Colonic mucosa (tissue), 4 donors: ENCODE measurements around the gene DOK5. TPM values are rescaled to one million over a fixed set of nuclear protein-coding genes. Genes with fewer than 3 reads are reported as not detected.

Source experiments
- DNase-seq: peaks from one replicate; pipeline ENCODE4 v3.0.0-alpha.2; 2020
- H3K27ac ChIP-seq: fragments of 200-600 bp; one replicate; pipeline ENCODE4 v1.8.0; 2021
- H3K27me3 ChIP-seq: fragments of 200-600 bp; one replicate; pipeline ENCODE4 v1.8.0; 2021
- H3K36me3 ChIP-seq: fragments of 200-600 bp; one replicate; pipeline ENCODE4 v1.8.0; 2021
- H3K4me1 ChIP-seq: fragments of 200-600 bp; one replicate; pipeline ENCODE4 v1.8.0; 2021; ENCODE audit warnings: mild to moderate bottlenecking
- H3K4me3 ChIP-seq: fragments of 200-600 bp; one replicate; pipeline ENCODE4 v1.8.0; 2021
- H3K9ac ChIP-seq, 2 donors: one replicate each; pipeline ENCODE4 v1.7.0; 2013; ENCODE audit warnings: control low read depth in 2 of 2, low read depth in 2 of 2, low read length in 2 of 2
- H3K9me3 ChIP-seq: fragments of 200-600 bp; one replicate; pipeline ENCODE4 v1.8.0; 2021
- intact Hi-C: fragments of 100-400 bp; cut with DNase I; formaldehyde crosslinking; loops from one replicate; pipeline ENCODE4 v1.14.1; 2022
- total RNA-seq, 2 donors: library from RNA; stranded (reverse); fragmentation: NEBNext Ultra II Directional in 1 of 2; extraction: Animal tissue kit (Norgen Biotek cat#: 25700) in 1 of 2; gene quantifications; one replicate each; pipeline ENCODE4 v1.2.1, GENCODE V29; 2021
- TF ChIP-seq, protein P1 (sequence below): fragments of 200-600 bp; IDR thresholded peaks from one replicate; pipeline ENCODE4 v1.8.0; 2022; ENCODE audit warnings: antibody characterized with exemption, mild to moderate bottlenecking
- donor health status: healthy.
- donor health status: DM: no; HTN: no; CAD: no.
- donor health status: DM: no; HTN: no; CAD: no.

DOK5 gene
- total RNA-seq, 2 donors from 2014 or later: 0.80 TPM; not detected in 1

DNA sequence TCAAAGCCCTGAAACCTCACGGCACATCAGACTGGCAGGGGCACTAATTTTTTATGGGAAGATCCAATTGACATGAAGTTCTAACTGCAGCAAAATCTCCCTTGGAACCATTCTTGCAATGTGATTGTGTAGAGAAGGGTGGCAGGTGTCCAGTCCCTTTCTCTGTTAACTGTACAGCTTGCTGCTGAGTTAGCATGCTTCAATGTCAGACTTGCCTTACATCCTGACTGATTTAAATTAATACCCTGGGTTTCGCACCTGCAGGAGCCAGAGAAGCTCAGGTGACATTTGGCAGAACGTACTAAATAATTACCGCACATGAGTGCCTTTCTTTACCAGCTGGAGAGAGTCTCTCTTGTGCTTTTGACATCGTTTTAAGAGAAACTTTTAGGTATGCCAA, 123.0 kb downstream of the DOK5 start:
- Histone ChIP-seq H3K9me3 (no peaks in the 10 kb centered on the region), H3K4me1 (no peaks in the 10 kb centered on the region), H3K4me3 (no peak overlapping the region), H3K27ac (no peak overlapping the region), H3K9ac (no peak overlapping the region), H3K36me3 (no peaks in the 10 kb centered on the region), H3K27me3 (no peaks in the 10 kb centered on the region)
- intact Hi-C loops: no loop called here
- no peak for DNase-seq
- TF ChIP-seq, protein P1, sequence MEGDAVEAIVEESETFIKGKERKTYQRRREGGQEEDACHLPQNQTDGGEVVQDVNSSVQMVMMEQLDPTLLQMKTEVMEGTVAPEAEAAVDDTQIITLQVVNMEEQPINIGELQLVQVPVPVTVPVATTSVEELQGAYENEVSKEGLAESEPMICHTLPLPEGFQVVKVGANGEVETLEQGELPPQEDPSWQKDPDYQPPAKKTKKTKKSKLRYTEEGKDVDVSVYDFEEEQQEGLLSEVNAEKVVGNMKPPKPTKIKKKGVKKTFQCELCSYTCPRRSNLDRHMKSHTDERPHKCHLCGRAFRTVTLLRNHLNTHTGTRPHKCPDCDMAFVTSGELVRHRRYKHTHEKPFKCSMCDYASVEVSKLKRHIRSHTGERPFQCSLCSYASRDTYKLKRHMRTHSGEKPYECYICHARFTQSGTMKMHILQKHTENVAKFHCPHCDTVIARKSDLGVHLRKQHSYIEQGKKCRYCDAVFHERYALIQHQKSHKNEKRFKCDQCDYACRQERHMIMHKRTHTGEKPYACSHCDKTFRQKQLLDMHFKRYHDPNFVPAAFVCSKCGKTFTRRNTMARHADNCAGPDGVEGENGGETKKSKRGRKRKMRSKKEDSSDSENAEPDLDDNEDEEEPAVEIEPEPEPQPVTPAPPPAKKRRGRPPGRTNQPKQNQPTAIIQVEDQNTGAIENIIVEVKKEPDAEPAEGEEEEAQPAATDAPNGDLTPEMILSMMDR: no peak

DNA sequence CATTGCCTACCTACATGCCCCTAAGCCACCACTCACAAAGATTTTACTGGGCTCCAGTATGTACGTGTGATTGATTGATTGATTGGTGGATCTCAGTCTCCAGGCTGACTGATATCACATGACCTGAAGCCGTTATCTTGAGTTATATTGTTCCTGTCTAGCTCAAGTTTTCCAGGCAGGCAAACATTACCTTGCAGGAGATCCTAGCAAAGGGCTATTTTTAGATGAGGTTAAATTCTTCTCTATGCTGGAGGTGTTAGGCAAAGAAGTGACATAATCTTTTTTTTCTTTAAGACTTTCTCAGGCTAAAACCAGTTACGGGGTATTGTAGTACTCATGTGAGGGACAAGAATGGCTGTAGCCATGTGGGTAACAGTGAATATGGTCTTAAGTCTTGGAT, 125.2 kb downstream of the DOK5 start:
- intact Hi-C loops: no loop called here
- TF ChIP-seq, protein P1: no peak
- no peak overlapping the region for H3K27ac ChIP-seq
- H3K4me1 ChIP-seq: no peaks in the 10 kb centered on the region
- no peak overlapping the region for H3K4me3 ChIP-seq
- H3K9ac ChIP-seq: no peak overlapping the region
- H3K9me3 ChIP-seq: no peaks in the 10 kb centered on the region
- no peaks in the 10 kb centered on the region for H3K36me3 ChIP-seq
- no peak for DNase-seq
- H3K27me3 ChIP-seq: no peaks in the 10 kb centered on the region

DNA sequence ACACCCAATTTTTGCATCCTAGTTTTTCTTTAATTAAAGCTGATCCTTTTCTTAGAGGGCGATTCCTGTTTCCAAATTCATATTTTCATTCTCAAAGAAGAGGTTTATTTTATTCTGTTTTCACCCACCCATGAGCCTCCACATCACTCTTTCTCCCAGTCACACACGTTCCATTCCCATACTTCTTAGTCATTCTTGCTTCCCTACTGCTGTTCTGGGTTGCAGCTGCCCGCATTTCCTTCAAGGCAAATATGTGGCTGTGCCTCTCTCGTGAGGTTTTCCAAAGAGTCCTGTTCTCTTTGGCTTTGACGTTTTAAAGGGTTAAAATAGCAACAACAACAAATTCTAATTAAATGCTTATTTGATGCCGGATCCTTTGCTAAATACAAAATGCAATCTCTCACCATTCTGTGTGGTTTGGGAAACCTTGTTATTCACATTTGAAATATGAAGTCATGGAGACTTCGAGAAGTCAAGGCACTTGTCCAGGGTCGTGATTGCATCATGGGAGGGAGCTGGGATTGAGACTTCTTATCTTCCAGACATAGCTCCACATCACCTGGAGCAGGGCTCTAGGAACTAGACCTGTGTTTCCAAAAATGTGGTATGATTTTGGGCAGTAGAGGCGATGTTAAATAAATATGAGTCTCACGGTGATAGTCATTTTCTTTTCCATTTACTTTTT, 126.6 kb downstream of the DOK5 start:
- TF ChIP-seq, protein P1: no peak
- Histone ChIP-seq H3K9me3 (no peaks in the 10 kb centered on the region), H3K4me1 (no peaks in the 10 kb centered on the region), H3K27ac (no peak overlapping the region), H3K36me3 (no peaks in the 10 kb centered on the region), H3K4me3 (no peak overlapping the region), H3K9ac (no peak overlapping the region), H3K27me3 (no peaks in the 10 kb centered on the region)
- intact Hi-C loops: no loop called here
- DNase-seq: no peak

DNA sequence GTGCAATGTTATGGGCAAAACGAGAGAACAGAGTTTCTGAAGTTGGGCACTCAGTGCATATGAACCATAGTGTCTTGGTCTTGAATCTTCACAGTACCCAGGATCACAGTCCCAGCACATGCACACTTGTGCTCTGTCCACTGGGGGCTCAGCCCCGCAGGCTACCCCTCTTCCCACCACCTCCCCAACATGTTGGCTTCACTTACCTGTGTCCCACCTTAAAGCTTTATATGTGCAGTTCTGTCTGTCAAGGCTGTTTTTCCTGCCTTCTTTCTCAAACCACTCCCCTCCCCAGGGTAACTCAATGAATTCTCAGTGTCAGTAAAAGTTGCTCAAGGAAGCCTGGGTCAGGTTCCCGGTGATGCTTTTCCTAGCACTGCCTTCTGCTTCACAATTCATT, 129.9 kb downstream of the DOK5 start:
- Histone ChIP-seq H3K4me1 (no peaks in the 10 kb centered on the region), H3K36me3 (no peaks in the 10 kb centered on the region), H3K9me3 (no peaks in the 10 kb centered on the region), H3K27ac (no peak overlapping the region), H3K4me3 (no peak overlapping the region), H3K27me3 (no peaks in the 10 kb centered on the region), H3K9ac (no peak overlapping the region)
- DNase-seq: no peak
- TF ChIP-seq, protein P1: no peak
- intact Hi-C loops: no loop called here

DNA sequence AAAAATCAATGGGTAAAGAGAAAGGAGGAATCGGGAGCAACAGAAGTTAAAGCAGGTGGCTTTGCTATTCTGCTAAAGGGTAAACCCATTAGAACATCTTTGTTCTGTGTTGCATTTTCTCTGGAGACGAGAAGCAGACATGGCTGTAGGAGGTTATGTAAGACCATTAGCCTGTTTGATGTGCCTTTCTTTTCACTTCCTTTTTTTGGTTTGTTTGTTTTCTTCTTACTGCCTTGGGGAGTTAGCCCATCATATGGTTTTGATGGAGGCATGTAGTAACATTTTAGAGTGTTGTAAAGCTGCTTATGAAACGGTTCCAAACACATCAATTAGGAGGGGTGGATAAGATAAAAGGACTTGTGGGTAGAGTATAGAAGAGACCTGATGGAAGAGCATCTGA, 131.0 kb downstream of the DOK5 start:
- intact Hi-C loops: no loop called here
- Histone ChIP-seq H3K27me3 (no peaks in the 10 kb centered on the region), H3K36me3 (no peaks in the 10 kb centered on the region), H3K27ac (no peak overlapping the region), H3K9ac (no peak overlapping the region), H3K4me3 (no peak overlapping the region), H3K4me1 (no peaks in the 10 kb centered on the region), H3K9me3 (no peaks in the 10 kb centered on the region)
- TF ChIP-seq, protein P1: no peak
- DNase-seq: no peak
